ENCODE measurements around the gene SHC2.

- TF ChIP-seq, protein P1, sequence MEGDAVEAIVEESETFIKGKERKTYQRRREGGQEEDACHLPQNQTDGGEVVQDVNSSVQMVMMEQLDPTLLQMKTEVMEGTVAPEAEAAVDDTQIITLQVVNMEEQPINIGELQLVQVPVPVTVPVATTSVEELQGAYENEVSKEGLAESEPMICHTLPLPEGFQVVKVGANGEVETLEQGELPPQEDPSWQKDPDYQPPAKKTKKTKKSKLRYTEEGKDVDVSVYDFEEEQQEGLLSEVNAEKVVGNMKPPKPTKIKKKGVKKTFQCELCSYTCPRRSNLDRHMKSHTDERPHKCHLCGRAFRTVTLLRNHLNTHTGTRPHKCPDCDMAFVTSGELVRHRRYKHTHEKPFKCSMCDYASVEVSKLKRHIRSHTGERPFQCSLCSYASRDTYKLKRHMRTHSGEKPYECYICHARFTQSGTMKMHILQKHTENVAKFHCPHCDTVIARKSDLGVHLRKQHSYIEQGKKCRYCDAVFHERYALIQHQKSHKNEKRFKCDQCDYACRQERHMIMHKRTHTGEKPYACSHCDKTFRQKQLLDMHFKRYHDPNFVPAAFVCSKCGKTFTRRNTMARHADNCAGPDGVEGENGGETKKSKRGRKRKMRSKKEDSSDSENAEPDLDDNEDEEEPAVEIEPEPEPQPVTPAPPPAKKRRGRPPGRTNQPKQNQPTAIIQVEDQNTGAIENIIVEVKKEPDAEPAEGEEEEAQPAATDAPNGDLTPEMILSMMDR (conservative IDR thresholded peaks at IDR 0.05; ENCODE audit: low read depth, low read length) = no peak
- TF ChIP-seq EZH2 (IDR thresholded peaks at IDR 0.05; ENCODE audit: borderline replicate concordance, low read depth, low read length, poor library complexity, severe bottlenecking) = no peak
Observed at GRCh38 chr19:496986-497385, 36.2 kb upstream of the SHC2 start.
